H1 (cell line): ENCODE measurements around the gene SYNJ2. TPM values are rescaled to one million over a fixed set of nuclear protein-coding genes. Genes with fewer than 3 reads are reported as not detected.

Experiments used
- JUN ChIP-seq: IDR thresholded peaks from 2 replicates; pipeline ENCODE4 v1.6.1; 2011; ENCODE audit warnings: low read depth, mild to moderate bottlenecking, improper control_type of control experiment, low read length
- KDM5A ChIP-seq: fragments of 200-600 bp; IDR thresholded peaks from 2 replicates; pipeline ENCODE4 v1.7.1; 2012; ENCODE audit warnings: mild to moderate bottlenecking, low read length, inconsistent platforms, mixed read lengths
- POLR2AphosphoS5 ChIP-seq: IDR thresholded peaks from 2 replicates; pipeline ENCODE4 v1.6.1; 2011; ENCODE audit warnings: low read depth, low read length
- SRF ChIP-seq: IDR thresholded peaks from 2 replicates; pipeline ENCODE4 v1.6.1; 2011; ENCODE audit warnings: mild to moderate bottlenecking, low read depth, low read length, moderate library complexity
- polyA plus RNA-seq, 7 experiments: library from polyadenylated mRNA; depleted of rRNA in 3 of 7; stranded (reverse) in 5 of 7; unstranded in 2 of 7; fragments of >200 nt in 5 of 7; fragments of 200-250 nt in 2 of 7; gene quantifications; 1 replicate in 5 of 7; 2 replicates in 1 of 7; 4 replicates in 1 of 7; pipeline versions ENCODE4 v1.2.1 to v1.2.3, GENCODE V29; 2011 to 2013; ENCODE audit warnings: missing spikeins in 2 of 7, mixed read lengths in 2 of 7
- total RNA-seq: library from RNA; stranded (reverse); fragmentation: NEBNext Ultra II Directional; extraction: Animal tissue kit (Norgen Biotek cat#: 25700); gene quantifications from 2 replicates; pipeline ENCODE4 v1.2.1, GENCODE V29; 2021

The SYNJ2 gene
- total and polyA plus RNA-seq, 2 of the 8 experiments (the other 6 are each of a cell fraction or from before 2014, with no cell fraction given) = 3.7 to 13.9 TPM

DNA sequence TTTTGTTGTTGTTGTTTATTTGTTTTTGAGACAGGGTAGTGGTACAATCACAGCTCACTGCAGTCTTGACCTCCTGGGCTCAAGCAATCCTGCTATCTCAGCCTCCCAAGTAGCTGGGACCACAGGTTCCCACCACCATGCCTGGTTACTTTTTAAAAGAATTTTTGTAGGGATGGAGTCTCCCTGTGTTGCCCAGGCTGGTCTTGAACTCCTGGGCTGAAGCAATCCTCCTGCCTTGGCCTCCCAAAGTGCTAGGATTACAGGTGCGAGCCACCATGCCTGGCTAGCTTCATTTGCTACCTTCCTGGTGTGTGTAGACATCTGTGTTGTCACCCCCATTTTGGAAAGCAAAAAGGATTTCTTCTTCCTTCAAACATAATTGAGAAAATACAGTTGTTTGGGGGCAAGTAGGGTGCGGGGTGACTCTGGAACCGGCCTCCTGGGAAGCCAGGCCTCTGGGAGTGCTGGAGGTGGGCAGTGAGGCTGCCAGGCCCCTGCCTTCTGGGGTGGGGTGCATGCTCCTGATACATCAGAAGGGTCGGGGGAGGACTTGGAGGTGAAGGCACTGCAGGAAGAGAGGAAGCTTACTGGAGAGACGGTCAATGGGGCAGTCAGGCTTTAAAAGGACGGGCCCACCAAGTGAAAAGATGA, 28.4 kb downstream of the SYNJ2 start (continued):
- no peak for TF ChIP-seq KDM5A
- no peak for TF ChIP-seq SRF
- no peak for TF ChIP-seq JUN
- no peak for TF ChIP-seq POLR2AphosphoS5
- TF ChIP-seq, all 59 proteins: peak for 0
